Hematopoietic multipotent progenitor cell treated with erythropoietin and hydrocortisone succinate and interleukin-3 and kit ligand, for 17 days (in vitro differentiated cells): ENCODE data around the gene BCOR.

Experiments used
- DNase-seq: peaks from one replicate; pipeline ENCODE4 v3.0.0-alpha.2; 2015; ENCODE audit warnings: low spot score

The BCOR gene

DNA sequence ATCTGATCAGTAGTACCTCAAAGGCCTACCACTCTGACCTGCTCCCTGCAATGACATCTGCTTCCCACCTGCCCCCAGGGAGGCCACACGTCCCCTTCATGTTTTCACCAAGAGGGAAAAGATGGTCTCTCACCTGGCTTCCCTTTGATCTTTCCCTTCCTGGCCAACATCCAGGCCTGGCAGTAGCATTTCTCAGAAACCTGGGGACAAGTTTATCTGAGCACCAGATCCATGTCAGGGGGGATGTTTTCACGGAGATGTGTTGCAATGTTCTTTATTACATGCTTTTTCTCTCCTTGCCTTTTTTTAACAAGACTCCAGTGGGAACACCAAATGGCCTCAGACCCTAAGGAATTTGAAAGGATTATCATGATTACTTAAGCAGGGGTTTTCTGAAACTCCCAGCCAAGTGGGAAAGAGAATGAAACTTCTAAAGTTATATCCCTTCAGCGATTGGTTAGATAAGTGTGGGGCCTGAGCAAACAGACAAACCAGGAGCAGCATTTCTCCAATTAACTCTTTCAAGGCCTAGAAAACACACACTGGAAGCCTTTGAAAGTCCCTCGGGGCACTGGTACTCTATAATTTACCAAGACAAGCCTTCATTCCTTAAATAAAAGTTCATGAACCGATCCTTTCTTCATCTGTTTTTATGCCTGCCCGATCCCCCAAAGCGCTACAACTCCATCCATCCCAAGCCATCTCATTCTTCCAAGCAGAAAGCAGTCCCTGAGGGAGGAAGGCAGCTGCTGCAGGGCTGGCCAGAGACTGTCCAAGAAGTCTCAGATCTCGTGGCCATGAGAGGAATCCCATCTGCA is 94.1 kb downstream of the BCOR start:
- DNase-seq: no peak

DNA sequence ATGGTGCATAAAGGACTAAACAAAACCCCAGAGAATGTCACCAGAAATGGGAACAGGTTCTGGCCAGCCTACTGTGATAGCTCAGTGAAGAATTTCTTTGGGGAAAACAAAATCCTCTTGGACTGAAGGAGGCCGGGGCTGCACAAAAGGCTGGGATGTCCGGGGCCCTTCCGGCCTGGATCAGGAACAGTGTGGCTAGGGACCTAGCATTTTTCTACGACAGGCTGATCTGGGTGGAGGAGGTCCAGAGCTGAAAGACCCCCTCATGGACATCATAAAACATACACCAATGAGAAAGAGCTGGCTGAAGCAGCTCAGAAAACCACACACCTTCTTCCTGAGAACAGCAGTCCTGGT is 94.7 kb downstream of the BCOR start:
- DNase-seq: no peak
